ENCODE results near the gene GNPNAT1.

DNA sequence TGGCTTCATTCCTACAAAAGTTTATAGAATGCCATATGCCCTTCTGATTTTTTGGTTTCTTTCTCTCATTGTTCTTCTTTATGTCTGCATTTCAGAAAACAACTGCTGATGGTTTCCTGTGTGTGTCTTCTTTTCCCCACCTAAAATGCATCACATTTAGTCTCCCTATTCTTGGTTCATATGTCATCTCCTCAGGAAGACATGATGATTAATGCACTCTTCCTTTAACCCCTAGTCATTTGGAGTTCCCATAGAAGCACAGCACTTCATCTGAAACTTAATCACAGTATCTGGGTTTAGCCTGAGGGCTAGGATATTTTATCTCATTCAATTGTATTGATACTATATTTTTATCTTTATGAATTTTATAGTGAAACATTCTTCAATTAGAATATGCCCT, 21.5 kb downstream of the GNPNAT1 start:
- TF ChIP-seq, protein P1, sequence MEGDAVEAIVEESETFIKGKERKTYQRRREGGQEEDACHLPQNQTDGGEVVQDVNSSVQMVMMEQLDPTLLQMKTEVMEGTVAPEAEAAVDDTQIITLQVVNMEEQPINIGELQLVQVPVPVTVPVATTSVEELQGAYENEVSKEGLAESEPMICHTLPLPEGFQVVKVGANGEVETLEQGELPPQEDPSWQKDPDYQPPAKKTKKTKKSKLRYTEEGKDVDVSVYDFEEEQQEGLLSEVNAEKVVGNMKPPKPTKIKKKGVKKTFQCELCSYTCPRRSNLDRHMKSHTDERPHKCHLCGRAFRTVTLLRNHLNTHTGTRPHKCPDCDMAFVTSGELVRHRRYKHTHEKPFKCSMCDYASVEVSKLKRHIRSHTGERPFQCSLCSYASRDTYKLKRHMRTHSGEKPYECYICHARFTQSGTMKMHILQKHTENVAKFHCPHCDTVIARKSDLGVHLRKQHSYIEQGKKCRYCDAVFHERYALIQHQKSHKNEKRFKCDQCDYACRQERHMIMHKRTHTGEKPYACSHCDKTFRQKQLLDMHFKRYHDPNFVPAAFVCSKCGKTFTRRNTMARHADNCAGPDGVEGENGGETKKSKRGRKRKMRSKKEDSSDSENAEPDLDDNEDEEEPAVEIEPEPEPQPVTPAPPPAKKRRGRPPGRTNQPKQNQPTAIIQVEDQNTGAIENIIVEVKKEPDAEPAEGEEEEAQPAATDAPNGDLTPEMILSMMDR (IDR thresholded peaks at IDR 0.05; ENCODE audit: insufficient read depth, low read length) = no peak
- no peak for TF ChIP-seq POLR2AphosphoS5 (IDR thresholded peaks at IDR 0.05; ENCODE audit: low read depth)

All from HL-60 (cell line).